ENCODE data around the gene SRRD. TPM values are rescaled to one million over a fixed set of nuclear protein-coding genes. Genes with fewer than 3 reads are reported as not detected.

The SRRD gene
- total RNA-seq, 1 experiment from 2014 or later, result 21.9 TPM

DNA sequence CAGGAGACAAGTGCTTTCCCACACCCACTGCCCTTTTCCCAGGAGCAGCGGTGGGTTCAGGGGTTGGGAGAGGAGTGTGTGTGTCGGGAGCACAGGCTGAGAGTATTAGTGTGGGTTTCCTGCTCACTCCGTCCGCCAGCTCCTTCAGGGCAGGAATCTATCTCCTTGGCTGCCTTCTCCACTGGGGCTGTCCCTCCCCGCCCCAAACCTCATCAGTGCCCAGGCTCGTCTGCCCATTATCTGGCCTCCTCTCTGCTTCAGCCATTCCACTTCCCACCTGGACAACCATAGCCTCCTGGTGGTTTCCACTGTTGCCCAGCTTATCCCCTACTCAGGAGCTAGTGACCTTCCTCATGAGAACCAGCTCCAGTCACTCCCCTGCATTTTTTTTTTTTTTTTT is 34.7 kb upstream of the SRRD start:
- no peak overlapping the region for H3K4me3 ChIP-seq (ENCODE audit: low read depth in 2 of 2, low read length in 2 of 2)
- TF ChIP-seq POLR2AphosphoS5 (IDR thresholded peaks at IDR 0.05; ENCODE audit: low read depth, low read length), result no peak
- TF ChIP-seq, protein P1, sequence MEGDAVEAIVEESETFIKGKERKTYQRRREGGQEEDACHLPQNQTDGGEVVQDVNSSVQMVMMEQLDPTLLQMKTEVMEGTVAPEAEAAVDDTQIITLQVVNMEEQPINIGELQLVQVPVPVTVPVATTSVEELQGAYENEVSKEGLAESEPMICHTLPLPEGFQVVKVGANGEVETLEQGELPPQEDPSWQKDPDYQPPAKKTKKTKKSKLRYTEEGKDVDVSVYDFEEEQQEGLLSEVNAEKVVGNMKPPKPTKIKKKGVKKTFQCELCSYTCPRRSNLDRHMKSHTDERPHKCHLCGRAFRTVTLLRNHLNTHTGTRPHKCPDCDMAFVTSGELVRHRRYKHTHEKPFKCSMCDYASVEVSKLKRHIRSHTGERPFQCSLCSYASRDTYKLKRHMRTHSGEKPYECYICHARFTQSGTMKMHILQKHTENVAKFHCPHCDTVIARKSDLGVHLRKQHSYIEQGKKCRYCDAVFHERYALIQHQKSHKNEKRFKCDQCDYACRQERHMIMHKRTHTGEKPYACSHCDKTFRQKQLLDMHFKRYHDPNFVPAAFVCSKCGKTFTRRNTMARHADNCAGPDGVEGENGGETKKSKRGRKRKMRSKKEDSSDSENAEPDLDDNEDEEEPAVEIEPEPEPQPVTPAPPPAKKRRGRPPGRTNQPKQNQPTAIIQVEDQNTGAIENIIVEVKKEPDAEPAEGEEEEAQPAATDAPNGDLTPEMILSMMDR (IDR thresholded peaks at IDR 0.05), result no peak
- TF ChIP-seq TCF7L2 (IDR thresholded peaks at IDR 0.05; ENCODE audit: low read depth, low read length), result no peak
- TF ChIP-seq SIN3A (IDR thresholded peaks at IDR 0.05; ENCODE audit: borderline replicate concordance, insufficient read depth, low read depth, low read length), result no peak
- TF ChIP-seq, protein P2, sequence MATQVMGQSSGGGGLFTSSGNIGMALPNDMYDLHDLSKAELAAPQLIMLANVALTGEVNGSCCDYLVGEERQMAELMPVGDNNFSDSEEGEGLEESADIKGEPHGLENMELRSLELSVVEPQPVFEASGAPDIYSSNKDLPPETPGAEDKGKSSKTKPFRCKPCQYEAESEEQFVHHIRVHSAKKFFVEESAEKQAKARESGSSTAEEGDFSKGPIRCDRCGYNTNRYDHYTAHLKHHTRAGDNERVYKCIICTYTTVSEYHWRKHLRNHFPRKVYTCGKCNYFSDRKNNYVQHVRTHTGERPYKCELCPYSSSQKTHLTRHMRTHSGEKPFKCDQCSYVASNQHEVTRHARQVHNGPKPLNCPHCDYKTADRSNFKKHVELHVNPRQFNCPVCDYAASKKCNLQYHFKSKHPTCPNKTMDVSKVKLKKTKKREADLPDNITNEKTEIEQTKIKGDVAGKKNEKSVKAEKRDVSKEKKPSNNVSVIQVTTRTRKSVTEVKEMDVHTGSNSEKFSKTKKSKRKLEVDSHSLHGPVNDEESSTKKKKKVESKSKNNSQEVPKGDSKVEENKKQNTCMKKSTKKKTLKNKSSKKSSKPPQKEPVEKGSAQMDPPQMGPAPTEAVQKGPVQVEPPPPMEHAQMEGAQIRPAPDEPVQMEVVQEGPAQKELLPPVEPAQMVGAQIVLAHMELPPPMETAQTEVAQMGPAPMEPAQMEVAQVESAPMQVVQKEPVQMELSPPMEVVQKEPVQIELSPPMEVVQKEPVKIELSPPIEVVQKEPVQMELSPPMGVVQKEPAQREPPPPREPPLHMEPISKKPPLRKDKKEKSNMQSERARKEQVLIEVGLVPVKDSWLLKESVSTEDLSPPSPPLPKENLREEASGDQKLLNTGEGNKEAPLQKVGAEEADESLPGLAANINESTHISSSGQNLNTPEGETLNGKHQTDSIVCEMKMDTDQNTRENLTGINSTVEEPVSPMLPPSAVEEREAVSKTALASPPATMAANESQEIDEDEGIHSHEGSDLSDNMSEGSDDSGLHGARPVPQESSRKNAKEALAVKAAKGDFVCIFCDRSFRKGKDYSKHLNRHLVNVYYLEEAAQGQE (IDR thresholded peaks at IDR 0.05; ENCODE audit: insufficient read depth in 1 of 2, low read depth in 2 of 2, low read length in 1 of 2), result no peak
- BruUV-seq (replicated peaks), result no TSS peak
- intact Hi-C loops (cut with micrococcal nuclease; ENCODE audit: unreplicated experiment) (no loop called here), in situ Hi-C loops (cut with HindIII; ENCODE audit: low pct_unique_long_range_greater_than_20kb, low sequenced_read_pairs) (no loop called here)
- no peaks in the 10 kb centered on the region for H3K36me3 ChIP-seq (ENCODE audit: control insufficient read depth, insufficient read depth, low read length)
- H3K9me3 ChIP-seq (ENCODE audit: control insufficient read depth, insufficient read depth, low read depth, low read length), result no peaks in the 10 kb centered on the region
- DNase-seq (ENCODE audit: low read depth, low spot score), result no peak
- POLR2A ChIA-PET, result no interaction called here
- CTCF ChIA-PET, result no interaction called here
- H3K4me1 ChIP-seq (ENCODE audit: control insufficient read depth, insufficient read depth, low read length), result no peaks in the 10 kb centered on the region
- ATAC-seq, result no peak
- H3K27ac ChIP-seq (ENCODE audit: low read length), result no peak overlapping the region
- H3K27me3 ChIP-seq (ENCODE audit: control insufficient read depth, insufficient read depth, low read length), result no peaks in the 10 kb centered on the region

DNA sequence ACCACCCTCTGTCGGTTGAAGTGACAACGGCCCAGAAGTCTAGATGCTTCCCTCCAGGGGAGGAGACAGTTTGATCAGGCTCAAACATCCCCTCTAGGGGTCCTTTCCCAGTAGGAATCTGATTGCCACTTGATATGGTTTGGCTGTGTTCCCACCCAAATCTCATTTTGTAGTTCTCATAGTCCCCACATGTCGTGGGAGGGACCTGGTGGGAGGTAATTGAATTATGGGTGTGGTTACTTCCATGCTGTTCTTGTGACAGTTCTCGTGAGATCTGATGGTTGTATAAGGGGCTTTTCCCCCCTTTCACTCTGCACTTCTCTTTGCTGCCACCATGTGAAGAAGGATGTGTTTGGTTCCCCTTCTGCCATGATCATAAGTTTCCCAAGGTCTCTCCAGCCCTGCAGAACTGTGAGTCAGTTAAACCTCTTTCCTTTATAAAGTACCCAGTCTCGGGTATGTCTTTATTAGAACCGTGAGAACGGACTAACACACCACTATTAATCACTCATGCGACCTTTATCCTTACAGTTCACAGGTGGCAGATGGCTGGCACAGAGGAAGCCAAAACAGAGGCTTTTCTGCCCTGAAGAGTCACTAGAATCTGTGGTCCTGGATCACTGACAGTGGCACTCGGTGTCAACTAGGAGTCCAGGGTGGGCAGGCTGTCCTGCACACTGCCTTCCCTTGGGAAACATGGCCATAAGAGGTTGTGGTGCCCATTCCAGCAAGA is 33.1 kb upstream of the SRRD start:
- in situ Hi-C loops (cut with HindIII; ENCODE audit: low pct_unique_long_range_greater_than_20kb, low sequenced_read_pairs), result no loop called here

More for the DNA sequence above, 33.1 kb upstream of the SRRD start:
- Histone ChIP-seq H3K9me3 (ENCODE audit: control insufficient read depth, insufficient read depth, low read depth, low read length) (no peaks in the 10 kb centered on the region), H3K27ac (ENCODE audit: low read length) (no peak overlapping the region), H3K4me1 (ENCODE audit: control insufficient read depth, insufficient read depth, low read length) (no peaks in the 10 kb centered on the region), H3K36me3 (ENCODE audit: control insufficient read depth, insufficient read depth, low read length) (no peaks in the 10 kb centered on the region), H3K27me3 (ENCODE audit: control insufficient read depth, insufficient read depth, low read length) (no peaks in the 10 kb centered on the region), H3K4me3 (ENCODE audit: low read depth in 2 of 2, low read length in 2 of 2) (no peak overlapping the region)
- no TSS peak for BruUV-seq (replicated peaks)
- no peak for DNase-seq (ENCODE audit: low read depth, low spot score)
- POLR2A ChIA-PET, result no interaction called here
- CTCF ChIA-PET, result no interaction called here
- TF ChIP-seq, protein P2 (IDR thresholded peaks at IDR 0.05; ENCODE audit: insufficient read depth in 1 of 2, low read depth in 2 of 2, low read length in 1 of 2), result no peak
- TF ChIP-seq POLR2AphosphoS5 (IDR thresholded peaks at IDR 0.05; ENCODE audit: low read depth, low read length), result no peak
- no peak for TF ChIP-seq SIN3A (IDR thresholded peaks at IDR 0.05; ENCODE audit: borderline replicate concordance, insufficient read depth, low read depth, low read length)
- no peak for TF ChIP-seq TCF7L2 (IDR thresholded peaks at IDR 0.05; ENCODE audit: low read depth, low read length)
- TF ChIP-seq, protein P1 (IDR thresholded peaks at IDR 0.05), result no peak
- no peak for ATAC-seq
- intact Hi-C loops (cut with micrococcal nuclease; ENCODE audit: unreplicated experiment), result no loop called here

Measured in Panc1 (cell line).